ENCODE measurements around the gene DNAJC5G.

- TF ChIP-seq CTCF (IDR thresholded peaks at IDR 0.05; ENCODE audit: extremely low read depth in 1 of 2, insufficient read depth in 1 of 2, low read depth in 1 of 2, low read length in 2 of 2) (no peak), POLR2A (IDR thresholded peaks at IDR 0.05; ENCODE audit: low read depth, low read length) (no peak), POLR2AphosphoS5 (IDR thresholded peaks at IDR 0.05; ENCODE audit: insufficient read depth, low read depth, low read length) (no peak), EZH2 (IDR thresholded peaks at IDR 0.05; ENCODE audit: borderline replicate concordance, low read depth, low read length, severe bottlenecking) (no peak), GATA2 (IDR thresholded peaks at IDR 0.05; ENCODE audit: insufficient read depth, insufficient read length, low read depth, low read length) (no peak), FOS (IDR thresholded peaks at IDR 0.05; ENCODE audit: borderline replicate concordance, insufficient read depth, low read length) (no peak), JUN (IDR thresholded peaks at IDR 0.05; ENCODE audit: borderline replicate concordance, insufficient read depth, insufficient read length, low read depth) (no peak), MAX (IDR thresholded peaks at IDR 0.05; ENCODE audit: insufficient read depth, insufficient read length) (no peak)
Observed at GRCh38 chr2:27316655-27317412, 41.6 kb downstream of the DNAJC5G start.

Data from endothelial cell of umbilical vein (primary cell).